Tibial artery (tissue), 4 donors: Measurements from ENCODE around the gene SLC25A24.

Experiments used
- DNase-seq, 2 donors: peaks; one replicate each; pipeline ENCODE4 v3.0.0-alpha.2; 2019
- H3K27ac ChIP-seq, 2 donors: fragments of 200-600 bp; sonication (generic) in 1 of 2; 1 replicate in 1 of 2; 2 replicates in 1 of 2; pipeline ENCODE4 v1.5.1; 2018 to 2019; ENCODE audit warnings: mild to moderate bottlenecking in 1 of 2
- H3K27me3 ChIP-seq, 2 donors: fragments of 200-600 bp; sonication (generic) in 1 of 2; one replicate each; pipeline versions ENCODE4 v1.5.1 to v1.6.0; 2016 to 2019
- H3K36me3 ChIP-seq, 3 donors: fragments of 200-600 bp; sonication (generic) in 2 of 3; one replicate each; pipeline ENCODE4 v1.5.1; 2016 to 2019; ENCODE audit warnings: mild to moderate bottlenecking in 2 of 3
- H3K4me1 ChIP-seq, 4 donors: fragments of 200-600 bp; sonication (generic) in 2 of 4; 1 replicate in 3 of 4; 2 replicates in 1 of 4; pipeline ENCODE4 v1.5.1; 2016 to 2019
- H3K4me3 ChIP-seq, 2 donors: fragments of 200-600 bp; sonication (generic) in 1 of 2; 1 replicate in 1 of 2; 2 replicates in 1 of 2; pipeline ENCODE4 v1.5.1; 2018 to 2019; ENCODE audit warnings: mild to moderate bottlenecking in 2 of 2
- H3K9me3 ChIP-seq, 3 donors: fragments of 200-600 bp; sonication (generic) in 1 of 3; one replicate each; pipeline ENCODE4 v1.5.1; 2016 to 2019
- intact Hi-C: fragments of 100-400 bp; cut with DNase I; formaldehyde crosslinking; loops from one replicate; pipeline ENCODE4 v1.15.0; 2023; ENCODE audit warnings: low total_unique reads
- TF ChIP-seq, protein P1 (sequence below), 2 experiments: fragments of 200-600 bp in 1 of 2; fragments of 450-650 bp in 1 of 2; IDR thresholded peaks; one replicate each; pipeline ENCODE4 v1.5.1; 2017 to 2019; ENCODE audit warnings: antibody characterized with exemption in 2 of 2, mild to moderate bottlenecking in 1 of 2, moderate library complexity in 1 of 2

Gene SLC25A24

DNA sequence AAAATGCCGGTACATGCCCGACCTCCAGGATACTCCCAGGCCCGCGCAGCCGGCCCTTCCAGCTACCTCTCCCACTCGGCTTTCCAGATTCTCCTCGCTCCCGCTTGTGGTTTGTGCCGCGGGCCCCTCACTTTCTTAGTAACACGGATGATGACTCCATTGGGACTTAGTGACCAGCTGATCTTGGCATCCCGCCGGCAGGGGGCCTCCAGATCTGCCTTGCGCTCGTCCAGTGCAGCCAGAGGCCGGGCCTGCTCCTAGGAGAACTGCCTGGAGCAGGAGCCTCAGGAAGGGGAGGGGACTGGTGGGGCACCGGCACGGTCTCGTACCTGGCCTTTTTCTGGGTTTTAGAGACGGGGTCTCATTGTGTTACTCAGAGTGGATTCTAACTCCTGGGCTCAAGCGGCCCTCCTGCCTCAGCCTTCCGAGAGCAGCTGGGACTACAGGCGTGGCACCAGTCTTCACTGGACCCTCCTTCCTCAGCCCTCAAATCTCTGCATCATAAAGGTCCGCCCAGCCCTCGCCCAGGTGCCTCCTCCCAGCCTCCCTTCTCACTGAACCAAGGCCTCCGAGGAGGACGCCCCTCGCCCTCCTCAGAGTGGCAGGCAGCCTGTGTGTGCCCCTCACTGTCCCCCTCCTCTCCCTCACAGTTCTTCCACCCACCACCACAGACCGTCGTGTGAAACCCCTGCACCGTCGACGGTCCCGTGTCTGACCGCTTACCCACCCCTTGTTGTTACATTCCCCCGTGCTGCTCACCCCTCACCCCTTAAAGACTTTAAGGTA lies 78.6 kb downstream of the SLC25A24 start:
- Histone ChIP-seq H3K4me1 (peaks cover 0 to 10% (median 0%) of the 10 kb centered on the region in 4 donors), H3K36me3 (no peaks in the 10 kb centered on the region), H3K9me3 (no peaks in the 10 kb centered on the region), H3K27me3 (peaks cover 0 to 7% of the 10 kb centered on the region in 2 donors), H3K4me3 (no peak overlapping the region), H3K27ac (no peak overlapping the region)
- intact Hi-C loops = loop anchor here (5.0 kb wide), 1 partner anchor 334 kb away; no protein-coding TSS in a partner anchor
- TF ChIP-seq, protein P1, sequence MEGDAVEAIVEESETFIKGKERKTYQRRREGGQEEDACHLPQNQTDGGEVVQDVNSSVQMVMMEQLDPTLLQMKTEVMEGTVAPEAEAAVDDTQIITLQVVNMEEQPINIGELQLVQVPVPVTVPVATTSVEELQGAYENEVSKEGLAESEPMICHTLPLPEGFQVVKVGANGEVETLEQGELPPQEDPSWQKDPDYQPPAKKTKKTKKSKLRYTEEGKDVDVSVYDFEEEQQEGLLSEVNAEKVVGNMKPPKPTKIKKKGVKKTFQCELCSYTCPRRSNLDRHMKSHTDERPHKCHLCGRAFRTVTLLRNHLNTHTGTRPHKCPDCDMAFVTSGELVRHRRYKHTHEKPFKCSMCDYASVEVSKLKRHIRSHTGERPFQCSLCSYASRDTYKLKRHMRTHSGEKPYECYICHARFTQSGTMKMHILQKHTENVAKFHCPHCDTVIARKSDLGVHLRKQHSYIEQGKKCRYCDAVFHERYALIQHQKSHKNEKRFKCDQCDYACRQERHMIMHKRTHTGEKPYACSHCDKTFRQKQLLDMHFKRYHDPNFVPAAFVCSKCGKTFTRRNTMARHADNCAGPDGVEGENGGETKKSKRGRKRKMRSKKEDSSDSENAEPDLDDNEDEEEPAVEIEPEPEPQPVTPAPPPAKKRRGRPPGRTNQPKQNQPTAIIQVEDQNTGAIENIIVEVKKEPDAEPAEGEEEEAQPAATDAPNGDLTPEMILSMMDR (IDR thresholded peaks at IDR 0.05) = no peak
- no peak for DNase-seq

DNA sequence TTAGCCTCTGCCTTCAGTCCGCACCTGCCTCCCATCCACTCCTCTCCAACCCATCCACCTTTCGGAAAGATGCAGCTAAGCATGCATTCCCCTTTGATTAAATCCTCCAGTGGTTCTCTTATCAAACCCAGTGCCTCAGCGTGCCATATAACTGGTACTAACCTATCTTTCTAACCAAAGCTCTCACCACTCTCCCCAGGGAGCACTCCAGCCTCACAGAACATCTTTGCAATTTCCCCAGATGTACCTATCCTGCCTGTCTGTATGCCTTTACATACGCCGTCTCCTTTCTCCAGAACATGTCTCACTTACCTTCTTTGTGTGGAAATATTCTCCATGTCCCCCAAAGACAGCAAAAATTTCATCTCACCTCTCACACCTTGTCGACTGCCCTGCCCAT lies 80.0 kb downstream of the SLC25A24 start:
- no peak overlapping the region for H3K27ac ChIP-seq
- intact Hi-C loops = loop anchor here (5.0 kb wide), 1 partner anchor 333 kb away; no protein-coding TSS in a partner anchor
- TF ChIP-seq, protein P1 (IDR thresholded peaks at IDR 0.05) = no peak
- H3K4me1 ChIP-seq = peaks cover 0 to 10% (median 0%) of the 10 kb centered on the region in 4 donors
- no peaks in the 10 kb centered on the region for H3K36me3 ChIP-seq
- no peak overlapping the region for H3K4me3 ChIP-seq
- no peak for DNase-seq
- H3K9me3 ChIP-seq = no peaks in the 10 kb centered on the region
- peaks cover 0 to 7% of the 10 kb centered on the region in 2 donors for H3K27me3 ChIP-seq

DNA sequence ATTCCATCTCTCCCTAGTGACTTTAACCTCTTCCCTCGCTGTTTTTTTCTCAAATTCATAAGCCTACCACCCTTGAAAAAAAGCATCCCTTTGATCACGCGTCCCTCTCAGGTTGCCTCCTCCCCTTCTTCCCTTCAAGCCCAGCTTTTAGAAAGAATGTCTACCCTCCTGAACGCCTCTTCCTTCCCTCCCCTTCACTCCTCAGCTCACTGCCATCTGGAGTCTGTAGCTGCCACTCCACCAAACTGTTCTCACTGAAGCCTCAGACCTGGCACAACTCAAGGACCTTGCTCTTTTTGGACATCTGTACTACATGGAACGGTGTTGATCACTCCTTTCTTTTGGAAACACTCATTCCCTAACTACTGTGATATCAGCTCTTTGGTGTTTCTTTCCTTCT lies 80.6 kb downstream of the SLC25A24 start:
- Histone ChIP-seq H3K4me3 (no peak overlapping the region), H3K27ac (no peak overlapping the region), H3K36me3 (no peaks in the 10 kb centered on the region), H3K27me3 (peaks cover 0 to 7% of the 10 kb centered on the region in 2 donors), H3K9me3 (no peaks in the 10 kb centered on the region), H3K4me1 (peaks cover 0 to 10% (median 0%) of the 10 kb centered on the region in 4 donors)
- intact Hi-C loops = no loop called here
- no peak for DNase-seq
- TF ChIP-seq, protein P1 (IDR thresholded peaks at IDR 0.05) = no peak

DNA sequence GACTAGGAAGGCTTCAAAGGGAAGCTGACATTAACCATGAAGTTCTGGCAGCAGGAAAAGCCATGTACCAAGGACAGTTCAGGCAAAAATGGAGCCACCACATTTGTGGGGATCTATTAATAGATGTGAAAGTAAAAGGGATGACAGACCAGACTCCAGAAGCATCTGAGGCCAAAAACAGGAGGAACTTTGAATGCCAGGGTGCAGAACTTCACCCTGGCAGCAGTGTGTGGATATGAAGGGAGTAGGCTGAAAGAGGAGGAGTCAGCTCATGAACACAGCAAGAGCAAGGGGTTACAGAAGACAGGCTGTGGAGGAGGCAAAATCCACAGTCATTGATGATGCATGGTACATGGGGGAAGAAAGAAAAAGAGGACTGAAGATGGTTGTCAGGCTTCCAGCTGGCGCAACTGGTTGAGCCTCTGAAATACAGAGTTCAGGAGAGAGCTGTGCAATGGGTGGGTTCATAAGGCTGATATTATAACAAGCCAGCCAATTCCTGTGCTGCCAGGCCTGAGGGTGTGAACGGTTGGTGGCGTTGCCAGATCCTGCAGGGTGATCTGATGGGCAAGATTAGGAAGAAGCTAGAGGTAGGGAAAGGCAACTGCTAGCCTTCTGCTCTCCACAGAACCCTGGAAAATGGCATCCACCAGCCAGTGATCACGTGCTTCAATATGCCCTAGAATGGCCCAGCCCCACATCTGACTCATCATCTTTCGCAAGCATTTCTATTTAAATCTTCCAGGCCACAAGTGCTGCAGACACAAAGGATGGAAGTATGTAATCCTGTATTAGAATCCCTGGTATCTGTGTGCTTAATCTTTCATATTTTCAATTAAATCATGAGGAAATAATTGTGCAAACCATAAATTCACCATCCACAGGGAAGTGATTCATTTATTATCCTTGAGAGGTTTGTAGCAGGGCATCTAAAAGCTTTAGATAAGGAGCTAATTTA lies 81.9 kb downstream of the SLC25A24 start:
- H3K27ac ChIP-seq = no peak overlapping the region
- no peaks in the 10 kb centered on the region for H3K9me3 ChIP-seq
- no peak for DNase-seq
- no peak overlapping the region for H3K4me3 ChIP-seq
- TF ChIP-seq, protein P1 (IDR thresholded peaks at IDR 0.05) = no peak
- H3K4me1 ChIP-seq = peaks cover 0 to 10% (median 0%) of the 10 kb centered on the region in 4 donors
- H3K27me3 ChIP-seq = peaks cover 0 to 4% of the 10 kb centered on the region in 2 donors
- no peaks in the 10 kb centered on the region for H3K36me3 ChIP-seq
- intact Hi-C loops = no loop called here

DNA sequence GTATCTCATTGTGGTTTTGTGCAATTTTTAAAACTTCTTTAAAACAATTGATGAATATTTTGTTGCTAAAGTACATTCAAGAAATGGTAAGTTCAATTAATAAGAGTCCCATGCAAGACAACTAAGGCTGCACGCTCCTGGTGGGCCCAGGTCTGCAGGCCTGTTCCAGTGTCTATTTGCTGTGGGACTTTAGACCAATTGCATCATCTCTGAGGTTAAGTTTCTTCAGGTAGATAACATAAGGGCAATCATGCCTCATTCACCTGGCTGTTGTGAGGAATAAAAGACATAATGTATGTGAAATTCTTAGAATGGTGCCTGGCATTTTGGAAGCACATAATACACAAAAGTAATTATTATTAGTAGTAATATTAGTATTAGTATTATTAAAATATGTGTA lies 82.9 kb downstream of the SLC25A24 start:
- Histone ChIP-seq H3K36me3 (no peaks in the 10 kb centered on the region), H3K4me1 (peaks cover 0 to 10% (median 0%) of the 10 kb centered on the region in 4 donors), H3K4me3 (no peak overlapping the region), H3K9me3 (no peaks in the 10 kb centered on the region), H3K27me3 (peaks cover 0 to 3% of the 10 kb centered on the region in 2 donors), H3K27ac (no peak overlapping the region)
- intact Hi-C loops = no loop called here
- TF ChIP-seq, protein P1 (IDR thresholded peaks at IDR 0.05) = no peak
- no peak for DNase-seq
